Renal pelvis (tissue), 4 donors: Measurements from ENCODE around the gene ZFX. TPM values are rescaled to one million over a fixed set of nuclear protein-coding genes. Genes with fewer than 3 reads are reported as not detected.

ENCODE experiments used
- DNase-seq: peaks from one replicate; pipeline ENCODE4 v3.0.0-alpha.2; 2013
- polyA plus RNA-seq, 3 donors: library from polyadenylated mRNA; unstranded; fragments of 120-200 nt; gene quantifications; one replicate each; pipeline ENCODE4 v1.2.1, GENCODE V29; 2013; ENCODE audit not compliant: insufficient read length in 3 of 3

Gene ZFX
- polyA plus RNA-seq, 3 donors: 25.5 to 48.7 (median 29.9) TPM

- no peak for DNase-seq
Observed at GRCh38 chrX:24232796-24233195, 83.3 kb downstream of the ZFX start.

- DNase-seq: no peak
Observed at GRCh38 chrX:24235084-24235710, 85.7 kb downstream of the ZFX start.

- DNase-seq: peak; percentile 29
Observed at GRCh38 chrX:24241822-24242648, 92.5 kb downstream of the ZFX start.

GRCh38 chrX:24242649-24243175, 93.2 kb downstream of the ZFX start:
- no peak for DNase-seq

DNA sequence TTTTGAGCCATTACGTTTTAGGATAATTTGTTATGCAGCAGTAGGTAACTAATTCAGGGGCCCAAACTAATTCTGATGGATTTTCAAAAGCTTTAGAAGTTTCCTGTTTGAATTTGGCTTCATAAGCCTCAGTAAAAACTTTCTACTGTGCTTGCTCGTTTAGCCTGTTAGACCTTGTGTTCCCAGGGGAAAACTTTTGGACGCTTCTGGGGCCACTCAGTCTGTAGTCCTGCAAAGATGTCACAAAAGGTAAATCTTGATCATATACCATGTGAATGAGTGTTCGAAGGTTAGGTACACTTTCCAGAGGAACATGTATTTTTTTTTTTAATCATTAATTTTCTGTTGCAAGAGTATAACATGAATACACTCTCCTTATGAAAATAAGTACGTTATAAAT, 93.7 kb downstream of the ZFX start:
- DNase-seq: no peak

DNA sequence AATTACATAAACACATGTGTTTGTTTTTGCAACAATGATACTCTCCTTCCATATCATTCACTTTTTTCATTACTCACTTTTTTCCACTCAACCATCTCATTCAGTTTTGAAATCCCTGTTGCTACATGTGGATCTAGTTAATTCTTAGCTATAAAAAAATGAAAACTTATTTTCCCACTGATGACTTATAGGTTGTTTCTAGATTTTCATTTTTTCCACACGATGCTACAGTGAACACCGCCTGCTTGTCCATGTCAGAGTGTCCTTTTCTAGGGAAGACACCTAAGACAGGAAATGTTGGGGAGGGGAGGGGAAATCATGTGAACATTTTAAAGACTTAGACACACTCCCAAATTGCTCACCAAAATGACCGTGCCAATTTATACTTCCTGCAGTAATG, 94.2 kb downstream of the ZFX start:
- no peak for DNase-seq

DNA sequence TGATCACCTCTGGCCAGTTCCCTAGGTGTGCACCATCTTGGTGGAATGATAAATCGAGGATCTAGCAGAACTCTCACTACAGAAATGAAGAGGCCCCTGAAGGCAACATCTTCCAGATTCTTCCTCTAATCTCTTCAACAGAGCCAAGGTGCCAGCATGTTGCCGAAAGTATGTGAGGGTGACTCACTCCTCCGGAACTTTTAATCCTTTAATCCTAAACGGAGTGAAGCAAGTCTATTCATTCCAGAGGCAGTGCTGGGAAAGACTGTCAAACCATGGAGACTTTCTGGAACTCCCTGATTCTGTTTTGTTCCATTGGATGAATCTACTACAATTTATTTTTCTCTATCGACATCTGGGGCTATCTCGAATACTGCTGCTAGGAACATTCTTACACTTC, 95.7 kb downstream of the ZFX start:
- no peak for DNase-seq

- DNase-seq: no peak
Observed at GRCh38 chrX:24248042-24248441, 98.5 kb downstream of the ZFX start.

- no peak for DNase-seq
Observed at GRCh38 chrX:24253030-24253429, 103.5 kb downstream of the ZFX start.

DNA sequence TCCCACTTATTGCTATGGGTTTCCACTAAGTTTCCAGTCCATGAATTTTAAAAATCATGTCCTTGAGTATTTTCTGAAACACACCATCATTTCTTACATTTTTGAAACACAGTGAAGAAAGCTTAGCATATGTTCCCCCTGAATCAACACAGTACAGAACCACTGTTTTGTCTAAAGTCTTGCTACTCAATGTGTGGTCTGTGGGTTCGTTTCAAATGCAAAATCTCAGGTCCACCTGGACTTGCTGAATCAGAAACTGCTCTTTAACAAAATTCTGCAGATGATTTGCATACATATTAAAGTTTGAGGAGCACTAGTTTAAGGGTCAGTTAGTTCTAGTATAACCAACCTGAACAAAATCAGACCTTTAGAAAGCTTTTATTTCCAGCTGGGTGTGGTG, 103.9 kb downstream of the ZFX start:
- no peak for DNase-seq

- DNase-seq: no peak
Observed at GRCh38 chrX:24257011-24257410, 107.5 kb downstream of the ZFX start.

- peak; percentile 48 for DNase-seq
Observed at GRCh38 chrX:24259544-24260240, 110.2 kb downstream of the ZFX start.

DNA sequence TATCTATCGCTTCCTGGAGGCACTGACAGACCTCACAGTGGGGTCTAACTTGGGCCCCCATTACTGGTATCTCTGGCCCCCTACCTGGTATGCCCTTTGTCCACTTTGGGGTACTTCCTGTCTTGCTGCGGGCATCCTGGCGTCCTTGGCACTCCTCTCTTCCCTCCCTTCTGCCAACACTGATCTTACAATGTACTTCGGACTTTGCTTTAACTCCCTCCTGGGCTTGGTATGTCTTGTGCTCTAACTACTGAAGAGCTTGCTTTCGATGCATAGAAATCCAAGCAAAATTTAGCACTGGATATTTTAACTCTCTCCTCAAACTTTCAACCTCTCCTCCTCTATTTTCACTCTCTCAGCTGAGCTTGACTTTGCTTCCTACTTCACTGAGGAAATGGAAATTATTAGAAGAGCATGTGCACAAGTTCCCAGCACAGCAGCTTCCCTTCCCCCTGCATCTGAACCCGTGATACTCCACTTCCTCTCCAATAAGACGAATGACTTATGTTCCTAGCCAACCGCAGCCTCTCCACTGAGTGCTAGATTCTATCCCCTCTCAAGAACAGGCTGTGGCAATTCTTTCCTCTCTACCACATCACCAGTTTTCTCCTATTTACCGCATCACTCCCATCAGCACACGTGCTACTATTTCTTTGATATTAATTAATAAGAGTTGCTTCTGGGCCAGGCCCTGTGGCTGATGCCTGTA, 111.5 kb downstream of the ZFX start:
- peak; percentile 31 for DNase-seq

- DNase-seq: no peak
Observed at GRCh38 chrX:24262309-24262708, 112.8 kb downstream of the ZFX start.

GRCh38 chrX:24264383-24264782, 114.9 kb downstream of the ZFX start:
- no peak for DNase-seq

Other genes with a start within 250 kb of the ZFX start
- 10 to 100 TPM; 32.7 to 36.8 (median 34.7) TPM for gene APOO, start 241.8 kb upstream of the ZFX start, polyA plus RNA-seq
- under 1 TPM; 0.21 to 0.34 (median 0.21) TPM for gene CXorf58, start 241.7 kb upstream of the ZFX start, polyA plus RNA-seq
- gene KLHL15, start 122.5 kb upstream of the ZFX start, polyA plus RNA-seq: 10 to 100 TPM; 12.3 to 14.2 (median 14.0) TPM
- 100 to 1,000 TPM; 150 to 231 (median 185) TPM for gene EIF2S3, start 94.8 kb upstream of the ZFX start, polyA plus RNA-seq
- gene SUPT20HL2, start 164.3 kb downstream of the ZFX start, polyA plus RNA-seq: under 1 TPM in 1 of 3 donors, not detected in 2; 0.09 TPM
- under 1 TPM in 1 of 3 donors, not detected in 2; 0.06 TPM for gene SUPT20HL1, start 210.9 kb downstream of the ZFX start, polyA plus RNA-seq